MM.1S (cell line): ENCODE data around the gene NF2.

ENCODE experiments used
- DNase-seq: peaks from one replicate; pipeline ENCODE4 v3.0.0-alpha.2; 2015
- H2AFZ ChIP-seq: fragments of 300-600 bp; sonication (generic); 2 replicates; pipeline ENCODE4 v1.6.0; 2016; ENCODE audit warnings: antibody characterized with exemption, low read length
- H3F3A ChIP-seq: fragments of 300-600 bp; sonication (generic); 2 replicates; pipeline ENCODE4 v1.6.1; 2016; ENCODE audit warnings: mild to moderate bottlenecking, antibody characterized with exemption, low read length, moderate library complexity, mixed read lengths; ENCODE audit not compliant: insufficient read depth
- H3K27ac ChIP-seq: fragments of 300-600 bp; sonication (generic); 2 replicates; pipeline ENCODE4 v1.5.1; 2016; ENCODE audit warnings: mild to moderate bottlenecking, low read length
- H3K27me3 ChIP-seq: fragments of 300-600 bp; sonication (generic); replicated peaks from 2 replicates; pipeline ENCODE4 v1.6.0; 2016; ENCODE audit warnings: low read length; ENCODE audit not compliant: insufficient read depth
- H3K36me3 ChIP-seq: fragments of 300-600 bp; sonication (generic); replicated peaks from 2 replicates; pipeline ENCODE4 v1.6.1; 2016; ENCODE audit warnings: mild to moderate bottlenecking, low read length, mixed read lengths; ENCODE audit not compliant: insufficient read depth
- H3K4me1 ChIP-seq: fragments of 300-600 bp; sonication (generic); 2 replicates; pipeline ENCODE4 v1.6.1; 2016; ENCODE audit warnings: low read length, mixed read lengths
- H3K4me2 ChIP-seq: fragments of 300-600 bp; sonication (generic); 2 replicates; pipeline ENCODE4 v1.6.0; 2016; ENCODE audit warnings: low read depth, low read length
- H3K4me3 ChIP-seq: fragments of 300-600 bp; sonication (generic); 2 replicates; pipeline ENCODE4 v1.5.1; 2016; ENCODE audit warnings: low read length, mixed read lengths
- H3K79me2 ChIP-seq: fragments of 300-600 bp; sonication (generic); 2 replicates; pipeline ENCODE4 v1.6.1; 2016; ENCODE audit warnings: mixed run types, low read length, mixed read lengths
- H3K9ac ChIP-seq: fragments of 300-600 bp; sonication (generic); 2 replicates; pipeline ENCODE4 v1.6.1; 2016; ENCODE audit warnings: low read length, mixed read lengths
- H3K9me2 ChIP-seq: fragments of 300-600 bp; sonication (generic); replicated peaks from 2 replicates; pipeline ENCODE4 v1.6.1; 2016; ENCODE audit warnings: mild to moderate bottlenecking, low read length, mixed read lengths; ENCODE audit not compliant: insufficient read depth
- H3K9me3 ChIP-seq: fragments of 300-600 bp; sonication (generic); replicated peaks from 2 replicates; pipeline ENCODE4 v1.6.1; 2016; ENCODE audit warnings: mild to moderate bottlenecking, low read length, mixed read lengths; ENCODE audit not compliant: insufficient read depth
- H4K20me1 ChIP-seq: fragments of 300-600 bp; sonication (generic); 2 replicates; pipeline ENCODE4 v1.6.1; 2016; ENCODE audit warnings: mild to moderate bottlenecking, low read length, moderate library complexity, mixed read lengths; ENCODE audit not compliant: insufficient read depth
- EZH2 ChIP-seq: fragments of 300-600 bp; sonication (generic); optimal IDR thresholded peaks from 2 replicates; pipeline ENCODE3; 2017; ENCODE audit warnings: low read depth, mild to moderate bottlenecking, antibody characterized with exemption, low read length, mixed read lengths
- EZH2phosphoT487 ChIP-seq: fragments of 300-600 bp; sonication (generic); IDR thresholded peaks from 2 replicates; pipeline ENCODE4 v1.6.1; 2018; ENCODE audit warnings: antibody characterized with exemption, low read length
- TF ChIP-seq, protein P1 (sequence below): fragments of 300-600 bp; sonication (generic); IDR thresholded peaks from 2 replicates; pipeline ENCODE4 v1.5.1; 2016; ENCODE audit warnings: antibody characterized with exemption, low read length, mixed read lengths

NF2 gene

DNA sequence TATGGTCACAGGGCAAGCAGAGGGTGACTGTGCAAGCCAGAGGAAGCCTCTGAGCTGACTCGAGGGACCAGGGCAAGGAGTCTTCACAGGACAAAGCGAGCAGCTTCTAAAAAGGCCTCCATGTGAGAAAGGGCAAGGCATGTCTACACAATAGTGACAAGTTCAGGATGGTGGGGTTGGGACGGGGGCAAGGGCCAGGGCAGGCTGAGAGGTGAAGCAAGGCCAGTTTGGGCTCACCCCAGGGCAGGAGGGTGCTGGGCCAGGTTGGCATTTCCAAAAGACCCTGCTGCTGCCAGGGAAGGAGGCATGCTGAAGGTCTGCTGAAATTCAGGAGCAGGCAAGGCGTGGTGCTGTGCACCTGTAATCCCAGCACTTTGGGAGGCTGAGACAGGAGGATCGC lies 104.0 kb downstream of the NF2 start:
- no peaks in the 10 kb centered on the region; the same call in 1 of the 2 replicates for H3K27me3 ChIP-seq
- no peaks in the 10 kb centered on the region for H3K36me3 ChIP-seq
- no peaks in the 10 kb centered on the region for H3K9me2 ChIP-seq
- TF ChIP-seq EZH2, result no peak
- TF ChIP-seq, protein P1, sequence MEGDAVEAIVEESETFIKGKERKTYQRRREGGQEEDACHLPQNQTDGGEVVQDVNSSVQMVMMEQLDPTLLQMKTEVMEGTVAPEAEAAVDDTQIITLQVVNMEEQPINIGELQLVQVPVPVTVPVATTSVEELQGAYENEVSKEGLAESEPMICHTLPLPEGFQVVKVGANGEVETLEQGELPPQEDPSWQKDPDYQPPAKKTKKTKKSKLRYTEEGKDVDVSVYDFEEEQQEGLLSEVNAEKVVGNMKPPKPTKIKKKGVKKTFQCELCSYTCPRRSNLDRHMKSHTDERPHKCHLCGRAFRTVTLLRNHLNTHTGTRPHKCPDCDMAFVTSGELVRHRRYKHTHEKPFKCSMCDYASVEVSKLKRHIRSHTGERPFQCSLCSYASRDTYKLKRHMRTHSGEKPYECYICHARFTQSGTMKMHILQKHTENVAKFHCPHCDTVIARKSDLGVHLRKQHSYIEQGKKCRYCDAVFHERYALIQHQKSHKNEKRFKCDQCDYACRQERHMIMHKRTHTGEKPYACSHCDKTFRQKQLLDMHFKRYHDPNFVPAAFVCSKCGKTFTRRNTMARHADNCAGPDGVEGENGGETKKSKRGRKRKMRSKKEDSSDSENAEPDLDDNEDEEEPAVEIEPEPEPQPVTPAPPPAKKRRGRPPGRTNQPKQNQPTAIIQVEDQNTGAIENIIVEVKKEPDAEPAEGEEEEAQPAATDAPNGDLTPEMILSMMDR, result no peak
- TF ChIP-seq EZH2phosphoT487, result no peak
- DNase-seq, result no peak
- H3K27ac ChIP-seq, result no peak overlapping the region
- H2AFZ ChIP-seq, result no peak overlapping the region
- H3K4me2 ChIP-seq, result no peak overlapping the region
- no peaks in the 10 kb centered on the region for H3K4me1 ChIP-seq
- H3K4me3 ChIP-seq, result no peak overlapping the region
- no peaks in the 10 kb centered on the region for H3K79me2 ChIP-seq
- no peaks in the 10 kb centered on the region for H3K9me3 ChIP-seq
- no peaks in the 10 kb centered on the region for H3F3A ChIP-seq
- no peak overlapping the region for H3K9ac ChIP-seq
- H4K20me1 ChIP-seq, result no peaks in the 10 kb centered on the region

DNA sequence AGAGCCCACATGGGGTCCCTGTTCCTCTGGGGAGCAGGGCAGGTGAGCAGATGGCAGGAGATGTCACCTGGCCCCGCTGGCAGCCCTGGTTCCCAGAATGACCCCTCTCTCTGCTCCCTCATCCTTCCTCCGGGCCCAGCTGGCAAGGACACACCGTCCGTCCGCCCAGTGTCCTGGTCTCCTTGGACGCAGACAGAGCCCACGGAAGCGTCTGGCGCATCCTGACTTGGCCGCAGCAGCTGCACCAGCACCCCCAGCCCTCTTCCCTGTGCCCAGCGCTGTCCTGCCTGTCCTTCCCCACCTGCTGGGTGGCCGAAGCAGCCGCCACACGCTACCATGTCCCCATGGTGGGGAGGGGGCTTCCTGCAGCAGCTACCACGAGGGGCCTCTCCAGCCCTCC lies 106.8 kb downstream of the NF2 start:
- Histone ChIP-seq H2AFZ (no peak overlapping the region), H3K36me3 (no peaks in the 10 kb centered on the region), H3K9me3 (no peaks in the 10 kb centered on the region), H3K27ac (no peak overlapping the region), H3K4me1 (no peaks in the 10 kb centered on the region), H4K20me1 (no peaks in the 10 kb centered on the region), H3K4me3 (no peak overlapping the region), H3K27me3 (peaks cover 16% of the 10 kb centered on the region), H3K9ac (no peak overlapping the region), H3K9me2 (no peaks in the 10 kb centered on the region), H3K79me2 (no peaks in the 10 kb centered on the region), H3K4me2 (no peak overlapping the region), H3F3A (no peaks in the 10 kb centered on the region)
- DNase-seq, result no peak
- TF ChIP-seq EZH2phosphoT487, result no peak
- TF ChIP-seq, protein P1, result no peak

DNA sequence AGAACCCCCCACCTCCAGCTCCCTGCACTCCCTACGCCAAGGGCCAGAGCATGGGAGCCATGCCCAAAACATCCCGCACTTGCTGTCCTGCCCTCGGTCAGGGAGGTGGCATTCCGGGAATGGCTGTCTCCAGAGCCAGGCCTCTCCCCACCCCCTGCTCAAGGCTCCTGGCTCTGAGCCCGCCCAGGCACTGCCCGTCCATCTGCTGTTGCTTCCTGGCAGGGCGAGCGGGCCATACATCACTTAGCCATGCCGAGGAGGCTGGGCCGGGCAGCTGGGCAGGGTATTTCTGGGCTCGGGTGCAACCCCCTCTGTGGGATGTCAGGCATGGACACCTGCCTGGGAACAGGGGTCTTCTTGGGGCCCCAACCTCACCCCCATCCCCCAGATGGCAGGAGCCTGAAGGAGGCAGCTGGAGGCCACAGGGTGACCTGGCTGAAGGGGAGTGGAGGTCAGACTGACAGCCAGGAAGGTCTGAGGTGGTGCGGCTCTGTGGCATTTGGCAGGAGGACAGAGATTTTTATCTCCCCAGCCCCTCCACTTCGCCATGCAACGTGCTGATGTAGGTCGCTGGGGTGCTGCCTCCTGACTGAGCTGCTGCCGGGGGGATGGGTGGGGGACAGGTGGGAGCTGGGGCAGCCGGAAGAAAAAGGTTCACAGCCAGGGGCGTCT lies 107.6 kb downstream of the NF2 start:
- no peaks in the 10 kb centered on the region for H3F3A ChIP-seq
- no peaks in the 10 kb centered on the region for H3K79me2 ChIP-seq
- no peaks in the 10 kb centered on the region for H3K4me1 ChIP-seq
- no peak overlapping the region for H2AFZ ChIP-seq
- no peak overlapping the region for H3K9ac ChIP-seq
- no peaks in the 10 kb centered on the region for H4K20me1 ChIP-seq
- H3K4me3 ChIP-seq, result no peak overlapping the region
- no peak for DNase-seq
- no peaks in the 10 kb centered on the region for H3K9me3 ChIP-seq
- H3K27ac ChIP-seq, result no peak overlapping the region
- H3K4me2 ChIP-seq, result no peak overlapping the region
- no peaks in the 10 kb centered on the region for H3K36me3 ChIP-seq
- TF ChIP-seq EZH2, result no peak
- TF ChIP-seq EZH2phosphoT487, result no peak
- TF ChIP-seq, protein P1, result no peak
- peaks cover 24% of the 10 kb centered on the region for H3K27me3 ChIP-seq
- H3K9me2 ChIP-seq, result no peaks in the 10 kb centered on the region
